Measurements from ENCODE around the gene RFT1.

DNA sequence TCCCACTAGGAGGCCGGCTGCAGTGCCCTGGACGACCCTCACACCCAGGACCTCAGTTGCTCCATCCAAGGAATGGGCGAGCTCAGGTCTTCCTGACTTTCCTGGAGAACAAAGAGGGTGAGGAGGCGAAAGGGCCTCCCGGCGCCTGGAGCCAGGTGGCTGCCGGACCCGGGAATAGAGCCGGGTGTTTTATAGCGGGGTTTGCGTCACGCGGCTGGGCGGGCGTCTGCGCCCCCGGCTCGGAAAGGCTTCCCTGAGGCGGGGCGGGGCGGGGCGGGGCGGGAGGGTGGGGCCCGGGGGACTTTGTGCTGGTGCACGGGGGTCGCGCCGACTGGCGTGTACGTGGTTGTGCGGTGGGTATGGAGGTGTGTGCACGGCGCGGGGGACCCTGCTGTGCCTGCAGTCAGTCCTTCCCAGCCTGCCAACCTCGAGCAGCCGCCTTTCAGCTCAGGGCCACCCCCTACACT is 26.2 kb upstream of the RFT1 start:
- TF ChIP-seq EZH2 (IDR thresholded peaks at IDR 0.05; ENCODE audit: low read length) = peak; percentile 32
- TF ChIP-seq, protein P1, sequence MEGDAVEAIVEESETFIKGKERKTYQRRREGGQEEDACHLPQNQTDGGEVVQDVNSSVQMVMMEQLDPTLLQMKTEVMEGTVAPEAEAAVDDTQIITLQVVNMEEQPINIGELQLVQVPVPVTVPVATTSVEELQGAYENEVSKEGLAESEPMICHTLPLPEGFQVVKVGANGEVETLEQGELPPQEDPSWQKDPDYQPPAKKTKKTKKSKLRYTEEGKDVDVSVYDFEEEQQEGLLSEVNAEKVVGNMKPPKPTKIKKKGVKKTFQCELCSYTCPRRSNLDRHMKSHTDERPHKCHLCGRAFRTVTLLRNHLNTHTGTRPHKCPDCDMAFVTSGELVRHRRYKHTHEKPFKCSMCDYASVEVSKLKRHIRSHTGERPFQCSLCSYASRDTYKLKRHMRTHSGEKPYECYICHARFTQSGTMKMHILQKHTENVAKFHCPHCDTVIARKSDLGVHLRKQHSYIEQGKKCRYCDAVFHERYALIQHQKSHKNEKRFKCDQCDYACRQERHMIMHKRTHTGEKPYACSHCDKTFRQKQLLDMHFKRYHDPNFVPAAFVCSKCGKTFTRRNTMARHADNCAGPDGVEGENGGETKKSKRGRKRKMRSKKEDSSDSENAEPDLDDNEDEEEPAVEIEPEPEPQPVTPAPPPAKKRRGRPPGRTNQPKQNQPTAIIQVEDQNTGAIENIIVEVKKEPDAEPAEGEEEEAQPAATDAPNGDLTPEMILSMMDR (optimal IDR thresholded peaks at IDR 0.05 in 1 of 3, IDR thresholded peaks at IDR 0.05 in 1 of 3, conservative IDR thresholded peaks at IDR 0.05 in 1 of 3; ENCODE audit: extremely low read depth in 1 of 3, insufficient read depth in 2 of 3, low read length in 3 of 3) = no peak

Data from keratinocyte (primary cell).